WTC11 (cell line): Measurements from ENCODE around the gene LGI4. TPM values are rescaled to one million over a fixed set of nuclear protein-coding genes. Genes with fewer than 3 reads are reported as not detected.

ENCODE experiments used
- ATAC-seq: fragments of 200-7000 bp; cut with Tn5 transposase; 2 replicates; pipeline ENCODE4 v1.10.0; 2021; ENCODE audit warnings: mild to moderate bottlenecking, moderate library complexity
- CTCF ChIA-PET: fragments of 300-600 bp; sonication (Branson Sonifier 250); formaldehyde crosslinking; loops from one replicate; lab custom pipeline; 2021; ENCODE audit warnings: antibody characterized with exemption; lab: Charles Lee
- POLR2A ChIA-PET: fragments of 350-600 bp; sonication (Branson Sonifier 250); formaldehyde crosslinking; loops from one replicate; lab custom pipeline; 2021; ENCODE audit warnings: antibody characterized with exemption; lab: Charles Lee
- DNase-seq: peaks from one replicate; pipeline ENCODE4 v3.0.0; 2021; ENCODE audit warnings: low spot score
- H3K27ac Mint-ChIP-seq: 2 replicates; pipeline ENCODE4 v1.8.0; 2021; ENCODE audit warnings: mixed read lengths
- H3K27me3 Mint-ChIP-seq: 2 replicates; pipeline ENCODE4 v1.8.0; 2021; ENCODE audit warnings: low read depth, mild to moderate bottlenecking, moderate library complexity, mixed read lengths
- H3K36me3 Mint-ChIP-seq: 2 replicates; pipeline ENCODE4 v1.8.0; 2021; ENCODE audit warnings: mixed read lengths
- H3K4me1 Mint-ChIP-seq: 2 replicates; pipeline ENCODE4 v1.8.0; 2022; ENCODE audit warnings: mixed read lengths
- H3K4me3 Mint-ChIP-seq: 2 replicates; pipeline ENCODE4 v1.8.0; 2021; ENCODE audit warnings: mild to moderate bottlenecking, moderate library complexity, mixed read lengths
- H3K9me3 Mint-ChIP-seq: 2 replicates; pipeline ENCODE4 v1.8.0; 2021; ENCODE audit warnings: mixed read lengths
- AR ChIP-seq: fragments of 250-450 bp; sonication (Bioruptor Pico); IDR thresholded peaks from 2 replicates; pipeline ENCODE4 v1.9.0; 2021; ENCODE audit warnings: mild to moderate bottlenecking
- ATF6 ChIP-seq: sonication (generic); formaldehyde crosslinking; IDR thresholded peaks from 2 replicates; pipeline ENCODE4 v1.8.1; 2023; ENCODE audit warnings: mild to moderate bottlenecking, missing genetic modification reagents
- CREM ChIP-seq: sonication (generic); formaldehyde crosslinking; IDR thresholded peaks from 2 replicates; pipeline ENCODE4 v1.8.1; 2022; ENCODE audit warnings: mild to moderate bottlenecking, missing genetic modification reagents, moderate library complexity
- ESRRA ChIP-seq: sonication (generic); formaldehyde crosslinking; IDR thresholded peaks from 2 replicates; pipeline ENCODE4 v1.8.1; 2022; ENCODE audit warnings: mild to moderate bottlenecking, missing genetic modification reagents, borderline replicate concordance
- ETV6 ChIP-seq: sonication (generic); formaldehyde crosslinking; IDR thresholded peaks from 2 replicates; pipeline ENCODE4 v1.8.1; 2022; ENCODE audit warnings: mild to moderate bottlenecking, missing genetic modification reagents
- FOXJ3 ChIP-seq: sonication (generic); formaldehyde crosslinking; IDR thresholded peaks from 2 replicates; pipeline ENCODE4 v1.9.0; 2021; ENCODE audit warnings: missing genetic modification reagents, mild to moderate bottlenecking, borderline replicate concordance
- FOXP4 ChIP-seq: sonication (generic); formaldehyde crosslinking; IDR thresholded peaks from 2 replicates; pipeline ENCODE4 v1.8.0; 2022; ENCODE audit warnings: mild to moderate bottlenecking, missing genetic modification reagents
- HMGXB4 ChIP-seq: sonication (generic); formaldehyde crosslinking; IDR thresholded peaks from 2 replicates; pipeline ENCODE4 v1.8.1; 2023; ENCODE audit warnings: mild to moderate bottlenecking, moderate library complexity, missing genetic modification reagents
- IRF2 ChIP-seq: sonication (generic); formaldehyde crosslinking; IDR thresholded peaks from 2 replicates; pipeline ENCODE4 v1.8.0; 2022; ENCODE audit warnings: low read depth, missing genetic modification reagents, borderline replicate concordance
- PRDM15 ChIP-seq: sonication (generic); formaldehyde crosslinking; IDR thresholded peaks from 2 replicates; pipeline ENCODE4 v1.8.0; 2022; ENCODE audit warnings: missing genetic modification reagents
- PRRX2 ChIP-seq: fragments of 250-450 bp; sonication (Bioruptor Pico); IDR thresholded peaks from 2 replicates; pipeline ENCODE4 v1.8.0; 2021; ENCODE audit warnings: mild to moderate bottlenecking
- SMAD4 ChIP-seq: sonication (generic); formaldehyde crosslinking; IDR thresholded peaks from 2 replicates; pipeline ENCODE4 v1.8.0; 2022; ENCODE audit warnings: mild to moderate bottlenecking, missing genetic modification reagents
- USF2 ChIP-seq: sonication (generic); formaldehyde crosslinking; IDR thresholded peaks from 2 replicates; pipeline ENCODE4 v1.8.1; 2023; ENCODE audit warnings: mild to moderate bottlenecking, missing genetic modification reagents, moderate library complexity
- ZNF263 ChIP-seq: sonication (generic); formaldehyde crosslinking; IDR thresholded peaks from 2 replicates; pipeline ENCODE4 v1.8.1; 2022; ENCODE audit warnings: low read depth, mild to moderate bottlenecking, moderate library complexity, missing genetic modification reagents
- ZNF396 ChIP-seq: fragments of 250-450 bp; sonication (Bioruptor Pico); IDR thresholded peaks from 2 replicates; pipeline ENCODE4 v1.8.0; 2021; ENCODE audit warnings: mild to moderate bottlenecking, moderate library complexity, borderline replicate concordance
- total RNA-seq: library from RNA; stranded (reverse); gene quantifications from 3 replicates; pipeline ENCODE4 v1.2.3, GENCODE V29; 2021

The LGI4 gene
- total RNA-seq, 1 experiment from 2014 or later: 14.2 TPM

GRCh38 chr19:35165200-35166058, 30.6 kb upstream of the LGI4 start (continued):
- TF ChIP-seq HMGXB4 (CRISPR knock-in tag) (no peak), IRF2 (CRISPR knock-in tag) (no peak), FOXJ3 (no peak)

GRCh38 chr19:35164418-35164817, 29.6 kb upstream of the LGI4 start:
- ChIA-PET CTCF (no interaction called here), POLR2A (no interaction called here)
- Mint-ChIP-seq H3K4me1 (no peaks in the 10 kb centered on the region), H3K4me3 (no peak overlapping the region), H3K36me3 (peaks cover 84% of the 10 kb centered on the region), H3K9me3 (peaks cover 42% of the 10 kb centered on the region), H3K27ac (no peak overlapping the region), H3K27me3 (no peaks in the 10 kb centered on the region; the same call in 1 of the 2 replicates)
- no peak for DNase-seq
- TF ChIP-seq SMAD4 (CRISPR knock-in tag) (no peak), ZNF396 (CRISPR knock-in tag) (no peak), FOXP4 (CRISPR knock-in tag) (no peak), CREM (CRISPR knock-in tag) (no peak), ZNF263 (no peak), AR (CRISPR knock-in tag) (no peak), PRRX2 (CRISPR knock-in tag) (no peak), USF2 (CRISPR knock-in tag) (no peak), ESRRA (CRISPR knock-in tag) (no peak)
- ATAC-seq: no peak

- Mint-ChIP-seq H3K4me1 (no peaks in the 10 kb centered on the region), H3K27ac (no peak overlapping the region), H3K27me3 (no peaks in the 10 kb centered on the region; the same call in 1 of the 2 replicates), H3K36me3 (peaks cover 94% of the 10 kb centered on the region), H3K4me3 (no peak overlapping the region), H3K9me3 (peaks cover 42% of the 10 kb centered on the region)
- TF ChIP-seq ETV6 (CRISPR knock-in tag) (no peak), PRDM15 (no peak), ATF6 (no peak)
- ATAC-seq: no peak
- CTCF ChIA-PET: interaction anchor here (0.7 to 1.7 kb wide), 3 partner anchors 20 to 96 kb away, joined by 3 to 7 read pairs (median 5); no protein-coding TSS in a partner anchor
- no peak for DNase-seq
- POLR2A ChIA-PET: no interaction called here
Measured at GRCh38 chr19:35162471-35163326, 27.8 kb upstream of the LGI4 start.
